ENCODE results near the gene F13B. TPM values are rescaled to one million over a fixed set of nuclear protein-coding genes. Genes with fewer than 3 reads are reported as not detected.

The F13B gene
- total RNA-seq, 1 experiment from 2014 or later: not detected

GRCh38 chr1:197096137-197096536 is 29.1 kb upstream of the F13B start (continued):
- TF ChIP-seq REST (IDR thresholded peaks at IDR 0.05; ENCODE audit: low read depth) (no peak), SIN3A (IDR thresholded peaks at IDR 0.05; ENCODE audit: low read depth) (no peak), EZH2phosphoT487 (IDR thresholded peaks at IDR 0.05; ENCODE audit: borderline replicate concordance) (no peak), ZBTB33 (IDR thresholded peaks at IDR 0.05; ENCODE audit: extremely low read depth, insufficient replicate concordance, low read length) (no peak), EGR1 (IDR thresholded peaks at IDR 0.05; ENCODE audit: low read depth) (no peak), CEBPB (IDR thresholded peaks at IDR 0.05; ENCODE audit: low read depth) (no peak), MAX (IDR thresholded peaks at IDR 0.05) (no peak), RAD21 (IDR thresholded peaks at IDR 0.05; ENCODE audit: low read depth) (no peak), FOSL1 (IDR thresholded peaks at IDR 0.05; ENCODE audit: low read depth) (no peak), TCF7L2 (IDR thresholded peaks at IDR 0.05; ENCODE audit: borderline replicate concordance, extremely low read depth, insufficient read depth, insufficient read length) (no peak)

All from HCT116 (cell line).